Fibroblast of skin of left biceps (primary cell): ENCODE results near the gene TFEC.
A peak's percentile ranks its signal among the peaks of the same experiment; 100 is the strongest.
"Not testable (repeated sequence)": the region's sequence is repeated elsewhere in the genome, so short reads cannot be mapped to it uniquely, and the experiment has no call there.

Source experiments
- DNase-seq, 2 experiments: peaks; one replicate each; pipeline ENCODE4 v3.0.0-alpha.2; 2013; ENCODE audit warnings: low read depth in 2 of 2

TFEC gene

DNA sequence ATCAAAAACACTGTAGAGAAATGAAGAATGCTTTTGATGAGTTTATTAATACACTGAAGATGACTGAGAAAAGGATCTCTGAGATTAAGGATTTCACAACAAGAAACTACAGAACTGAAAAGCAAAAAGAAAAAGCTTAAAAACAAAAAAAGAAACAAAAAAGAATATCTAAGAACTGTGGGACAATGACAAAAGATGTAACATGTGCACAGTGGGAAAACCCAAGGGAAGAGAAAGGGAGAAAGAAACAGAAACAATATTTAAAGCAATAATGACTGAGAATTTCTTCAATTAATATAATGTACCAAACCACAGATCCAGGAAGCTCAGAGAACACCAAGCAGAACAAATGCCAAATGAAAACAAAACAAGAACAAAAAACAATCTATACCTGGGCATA, 42.2 kb downstream of the TFEC start:
- DNase-seq, result no peak

- no peak for DNase-seq
These were observed 43.1 kb downstream of the TFEC start for GRCh38 chr7:115987486-115987885.

DNA sequence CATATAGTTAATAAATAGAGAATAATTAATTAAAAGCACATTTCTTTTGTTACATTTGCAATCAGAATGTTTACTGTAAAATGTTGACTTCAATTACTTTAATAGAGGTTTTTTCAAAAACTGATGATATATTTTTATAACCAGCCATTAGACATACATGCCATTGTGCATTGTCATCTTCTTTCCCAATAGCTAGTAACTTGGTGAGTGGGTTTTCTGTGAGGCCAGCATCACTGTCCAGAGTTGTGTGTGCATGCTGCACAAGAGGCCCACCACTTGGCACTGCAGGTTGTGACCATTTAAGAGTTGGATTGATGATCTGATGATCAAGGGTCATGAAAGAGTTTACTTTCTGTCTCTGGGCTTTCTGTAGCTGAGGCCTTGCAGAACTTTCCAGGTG, 46.5 kb downstream of the TFEC start:
- DNase-seq, result no peak

DNA sequence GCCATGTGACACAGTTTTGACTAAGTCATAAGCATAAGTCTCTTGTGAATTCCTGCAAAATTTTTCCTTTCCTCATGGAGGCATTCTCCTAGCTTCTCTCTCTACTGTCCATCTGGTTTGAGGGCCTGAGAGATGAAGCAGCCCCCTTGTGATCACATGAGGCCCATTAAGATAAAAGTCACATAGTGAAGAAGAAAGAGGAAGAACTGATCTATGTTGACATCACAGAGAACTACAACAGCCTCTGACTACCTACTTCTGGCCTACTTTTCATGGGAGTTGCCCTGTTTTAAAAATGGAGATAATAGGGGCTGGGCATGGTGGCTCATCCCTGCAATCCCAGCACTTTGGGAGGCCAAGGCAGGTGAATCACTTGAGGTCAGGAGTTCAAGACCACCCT, 50.4 kb downstream of the TFEC start:
- no peak for DNase-seq

- no peak for DNase-seq
These were observed 53.9 kb downstream of the TFEC start for GRCh38 chr7:115976651-115977050.

DNA sequence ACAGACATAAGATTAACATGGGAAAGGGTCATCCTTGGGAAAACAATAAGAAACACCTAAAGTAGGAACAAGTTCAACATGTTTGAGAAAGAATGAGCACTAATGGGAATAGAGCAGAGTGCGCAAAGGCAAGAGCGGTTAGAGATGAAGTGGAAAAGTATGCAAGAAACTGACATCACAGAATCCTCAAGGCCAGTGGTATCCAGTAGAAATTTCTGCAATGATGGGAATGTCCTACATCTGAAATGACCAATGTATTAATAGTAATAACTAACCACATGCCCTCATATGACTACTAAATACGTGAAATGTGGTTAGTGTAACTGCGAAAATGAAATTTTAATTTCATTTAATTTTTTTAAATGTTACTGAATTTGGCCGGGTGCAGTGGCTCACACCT, 54.8 kb downstream of the TFEC start:
- no peak for DNase-seq

- DNase-seq, result no peak
These were observed 57.2 kb downstream of the TFEC start for GRCh38 chr7:115973406-115973805.

DNA sequence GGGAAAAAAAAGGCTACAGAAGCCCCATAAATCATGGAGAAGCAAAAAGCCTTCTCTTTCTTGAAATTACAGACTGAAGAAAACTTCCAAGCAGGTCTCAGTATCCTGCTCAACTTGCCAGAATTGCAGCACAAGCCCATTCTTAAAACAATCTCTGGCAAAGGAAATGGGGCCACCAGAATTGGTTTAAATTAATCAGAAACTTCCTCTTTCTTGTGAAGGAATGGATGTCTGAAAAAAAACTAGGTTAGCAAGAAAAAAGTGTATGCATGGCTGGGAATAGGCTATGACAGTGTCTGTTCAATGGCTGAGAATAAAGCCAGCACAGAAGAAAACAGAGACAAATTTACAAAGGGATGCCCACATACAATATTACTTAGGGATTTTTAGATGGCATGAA, 59.1 kb downstream of the TFEC start:
- DNase-seq, result no peak

DNA sequence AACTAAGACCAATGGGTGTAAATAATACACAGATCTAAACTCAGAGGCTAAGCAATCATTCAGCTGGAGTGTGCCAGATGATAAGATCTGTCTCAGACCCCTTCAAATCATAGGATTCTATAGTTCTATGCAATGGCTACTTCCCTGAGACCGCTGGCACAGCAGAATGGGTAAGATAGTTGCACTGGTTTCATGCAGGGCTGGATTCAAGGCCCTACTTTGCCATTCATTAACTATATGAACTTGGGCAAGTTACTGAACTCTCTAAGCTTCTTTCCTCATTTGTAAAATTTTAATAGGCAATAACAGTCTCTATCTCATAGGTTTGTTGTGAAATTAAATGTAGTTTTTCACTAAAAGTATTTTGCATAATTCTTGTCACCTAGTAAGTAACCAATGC, 62.0 kb downstream of the TFEC start:
- no peak for DNase-seq

- DNase-seq, result no peak
These were observed 62.4 kb downstream of the TFEC start for GRCh38 chr7:115968171-115968570.

DNA sequence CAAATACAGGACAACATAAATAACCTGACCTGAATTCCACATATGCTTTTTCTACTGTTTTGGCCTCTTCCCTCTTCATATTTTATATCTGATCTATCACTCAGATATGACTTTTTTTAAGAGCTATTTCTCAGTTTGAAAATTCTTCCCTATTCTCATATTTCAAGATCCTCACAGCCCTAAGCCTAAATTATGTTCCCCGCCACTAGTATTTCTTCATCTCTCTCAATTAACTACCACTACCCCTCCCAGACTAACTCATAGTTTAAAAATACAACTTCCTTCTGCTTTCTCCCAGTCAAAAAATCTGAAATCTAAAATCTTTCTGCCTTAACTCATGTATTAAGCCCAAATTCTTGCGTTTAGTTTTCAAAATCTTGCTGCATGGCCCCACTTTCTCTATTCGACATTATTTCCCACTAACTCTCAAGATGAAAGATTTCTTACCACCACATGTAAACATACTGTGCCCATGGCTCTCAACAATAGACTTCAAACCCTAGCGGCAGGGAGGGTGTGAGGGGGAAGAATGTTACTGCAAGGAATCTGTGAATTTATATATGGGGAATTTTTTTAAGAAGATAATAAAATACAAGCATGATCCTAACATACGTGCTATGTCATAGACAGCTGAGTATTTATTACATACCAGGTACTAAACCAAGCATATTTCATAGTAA, 64.6 kb downstream of the TFEC start:
- no peak for DNase-seq

- no peak for DNase-seq
These were observed 65.3 kb downstream of the TFEC start for GRCh38 chr7:115965236-115965635.

GRCh38 chr7:115964799-115965198, 65.8 kb downstream of the TFEC start:
- DNase-seq, result no peak

DNA sequence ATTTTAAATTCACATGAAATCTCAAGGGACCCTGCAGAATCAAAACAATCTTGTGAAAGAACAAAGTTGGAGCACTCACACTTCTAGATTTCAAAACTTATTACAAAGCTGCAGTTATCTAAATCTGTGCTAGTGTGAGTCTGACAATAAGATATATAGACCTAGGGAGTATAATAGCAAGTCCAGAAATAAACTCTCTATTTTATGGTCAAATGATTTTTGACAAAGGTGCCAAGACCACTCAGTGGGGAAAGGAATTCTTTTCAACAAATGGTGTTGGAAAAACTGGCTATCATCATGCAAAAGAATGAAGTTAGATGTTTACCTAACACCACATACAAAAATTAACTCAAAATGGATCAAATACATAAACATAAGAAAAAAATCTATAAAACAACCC, 68.2 kb downstream of the TFEC start:
- no peak for DNase-seq

DNA sequence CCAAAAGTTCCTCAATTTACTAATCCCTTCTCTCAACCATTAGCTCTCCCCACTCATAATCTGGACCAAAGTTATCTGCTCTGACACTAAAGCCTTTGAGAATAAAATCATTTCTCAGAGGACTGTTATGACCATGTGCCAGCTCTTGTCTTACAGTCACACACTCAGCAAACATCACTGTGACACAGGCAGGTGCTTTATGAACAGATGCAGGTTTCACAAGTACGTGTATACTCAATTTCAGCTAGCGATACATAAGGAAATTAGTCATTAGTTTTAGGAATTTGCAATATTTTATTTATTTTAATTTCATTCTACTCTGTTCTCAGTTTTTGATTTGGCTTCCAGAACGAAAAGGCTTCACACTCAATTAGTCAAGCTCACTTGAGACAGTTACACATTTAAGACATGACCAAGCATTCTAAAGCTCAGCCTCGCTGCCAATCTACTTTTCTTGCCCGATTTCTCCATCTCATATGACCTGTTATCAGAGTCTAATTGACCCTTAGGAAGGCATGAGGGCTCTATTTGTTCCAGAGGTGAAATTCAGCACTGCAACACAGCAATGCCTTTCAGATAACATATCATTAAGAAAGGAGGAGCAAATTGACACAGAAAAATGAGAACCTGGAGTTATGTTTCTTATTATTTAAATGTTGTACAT, 76.8 kb downstream of the TFEC start:
- no peak for DNase-seq

GRCh38 chr7:115952832-115953231, 77.7 kb downstream of the TFEC start:
- no peak for DNase-seq

- no peak for DNase-seq
These were observed 79.0 kb downstream of the TFEC start for GRCh38 chr7:115951547-115951946.

GRCh38 chr7:115941703-115942268, 88.8 kb downstream of the TFEC start:
- no peak for DNase-seq

DNA sequence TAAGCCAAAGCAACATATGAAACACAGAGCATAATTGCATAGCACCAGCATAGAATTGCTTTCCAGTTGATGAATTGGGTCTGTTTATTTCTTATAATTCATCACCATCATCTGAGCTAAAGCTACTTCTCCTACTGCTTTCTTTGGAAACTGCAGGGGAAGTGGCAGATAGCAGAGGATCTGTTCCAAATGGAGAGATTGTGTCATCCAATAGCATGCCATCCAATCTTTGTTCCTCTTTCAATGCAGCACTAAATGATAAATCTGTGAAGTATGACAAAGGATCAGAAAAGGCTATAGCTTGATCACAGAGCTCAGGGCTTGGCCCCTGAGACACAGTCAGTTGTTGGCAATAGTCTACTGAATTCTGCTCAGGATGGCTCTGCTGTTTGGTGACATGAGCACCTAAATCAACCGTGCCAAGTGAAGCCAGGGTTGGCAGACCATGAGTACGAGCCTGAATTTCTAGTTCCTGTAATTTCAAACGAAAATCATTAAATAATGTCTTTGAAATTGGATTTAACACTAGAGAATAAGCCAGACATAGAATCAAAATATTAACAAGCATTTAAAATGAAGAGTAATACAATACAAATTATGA, 90.0 kb downstream of the TFEC start:
- DNase-seq, result no peak

GRCh38 chr7:115937960-115938359, 92.6 kb downstream of the TFEC start:
- no peak for DNase-seq

DNA sequence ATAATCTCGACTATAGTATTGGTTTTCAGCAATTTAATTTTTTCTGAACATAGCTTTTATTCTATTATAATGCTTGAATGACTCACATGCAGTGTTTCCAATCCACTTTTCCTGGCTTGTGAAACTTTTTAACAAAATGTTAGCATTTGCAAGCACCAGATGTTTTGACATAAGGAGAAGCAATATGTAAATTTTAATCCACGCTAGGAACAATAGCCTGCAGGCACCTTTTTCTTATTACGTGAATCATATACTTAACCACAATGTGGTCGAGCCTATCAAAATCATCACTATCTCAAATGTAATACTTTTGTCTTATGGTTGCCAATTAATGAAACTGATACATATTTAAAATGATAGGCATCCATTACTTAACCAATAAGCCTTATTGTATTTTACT, 97.1 kb downstream of the TFEC start:
- DNase-seq, result peak; percentile 59 to 65

DNA sequence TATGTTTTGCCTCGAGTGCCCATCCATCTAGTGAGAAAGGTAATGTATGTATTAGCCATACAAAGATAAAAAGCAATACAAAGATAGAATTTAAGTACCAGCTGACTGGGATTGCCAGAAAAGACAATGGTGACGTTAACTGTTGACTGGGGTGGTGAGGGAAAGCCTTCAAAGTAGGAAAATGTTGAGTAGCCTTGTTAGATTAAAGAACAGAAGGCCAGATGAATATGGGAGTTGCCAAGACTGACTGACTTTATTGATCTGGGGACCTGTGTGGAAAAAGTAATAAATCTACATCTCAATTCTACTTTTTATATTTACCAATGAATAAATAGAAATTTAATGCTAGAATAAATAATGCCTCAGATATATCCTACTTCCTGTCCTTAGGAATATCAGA, 97.7 kb downstream of the TFEC start:
- DNase-seq, result no peak

DNA sequence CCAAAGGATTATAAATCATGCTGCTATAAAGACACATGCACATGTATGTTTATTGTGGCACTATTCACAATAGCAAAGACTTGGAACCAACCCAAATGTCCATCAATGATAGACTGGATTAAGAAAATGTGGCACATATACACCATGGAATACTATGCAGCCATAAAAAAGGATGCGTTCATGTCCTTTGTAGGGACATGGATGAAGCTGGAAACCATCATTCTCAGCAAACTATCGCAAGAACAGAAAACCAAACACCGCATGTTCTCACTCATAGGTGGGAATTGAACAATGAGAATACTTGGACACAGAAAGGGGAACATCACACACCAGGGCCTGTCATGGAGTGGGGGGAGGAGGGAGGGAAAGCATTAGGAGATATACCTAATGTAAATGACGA, 100.4 kb downstream of the TFEC start:
- not testable (repeated sequence) for DNase-seq
